Trophoblast cell (in vitro differentiated cells and primary cell): Measurements from ENCODE around the gene VSIR.

ENCODE experiments used
- DNase-seq, 2 donors: peaks; one replicate each; pipeline ENCODE4 v3.0.0-alpha.2; 2016
- H2AFZ ChIP-seq: 2 replicates; pipeline ENCODE4 v1.6.1; 2013; ENCODE audit warnings: low read length, moderate library complexity, mild to moderate bottlenecking; ENCODE audit not compliant: insufficient read depth, poor library complexity
- H2AK5ac ChIP-seq: 2 replicates; pipeline ENCODE4 v1.6.1; 2013; ENCODE audit warnings: mild to moderate bottlenecking, low read length
- H2BK120ac ChIP-seq: 2 replicates; pipeline ENCODE4 v1.6.1; 2013; ENCODE audit warnings: low read length, mild to moderate bottlenecking, moderate library complexity; ENCODE audit not compliant: insufficient read depth, poor library complexity
- H2BK12ac ChIP-seq: 2 replicates; pipeline ENCODE4 v1.6.1; 2013; ENCODE audit warnings: mild to moderate bottlenecking, low read length, moderate library complexity
- H2BK5ac ChIP-seq: 2 replicates; pipeline ENCODE4 v1.6.1; 2013; ENCODE audit warnings: low read length, low read depth, moderate library complexity, mild to moderate bottlenecking; ENCODE audit not compliant: poor library complexity
- H3K14ac ChIP-seq: 2 replicates; pipeline ENCODE4 v1.6.1; 2013; ENCODE audit warnings: mild to moderate bottlenecking, low read length
- H3K18ac ChIP-seq: 2 replicates; pipeline ENCODE4 v1.6.1; 2013; ENCODE audit warnings: mild to moderate bottlenecking, low read length
- H3K23ac ChIP-seq: 2 replicates; pipeline ENCODE4 v1.6.1; 2013; ENCODE audit warnings: low read length
- H3K27ac ChIP-seq: 2 replicates; pipeline ENCODE4 v1.5.1; 2013; ENCODE audit warnings: low read depth, mild to moderate bottlenecking, inconsistent platforms, low read length, moderate library complexity
- H3K27me3 ChIP-seq: 2 replicates; pipeline ENCODE4 v1.6.1; 2013; ENCODE audit warnings: inconsistent platforms, mild to moderate bottlenecking, low read length, moderate library complexity; ENCODE audit not compliant: insufficient read depth
- H3K36me3 ChIP-seq, 2 experiments: 1 replicate in 1 of 2; 2 replicates in 1 of 2; pipeline ENCODE4 v1.6.1; 2013; ENCODE audit warnings: low read length in 2 of 2, mild to moderate bottlenecking in 2 of 2, moderate library complexity in 1 of 2; ENCODE audit not compliant: insufficient read depth in 2 of 2, control insufficient read depth in 1 of 2
- H3K4ac ChIP-seq: 2 replicates; pipeline ENCODE4 v1.6.1; 2013; ENCODE audit warnings: low read depth, mild to moderate bottlenecking, low read length, moderate library complexity
- H3K4me1 ChIP-seq, 2 experiments: 1 replicate in 1 of 2; 2 replicates in 1 of 2; pipeline ENCODE4 v1.6.1; 2013; ENCODE audit warnings: low read length in 2 of 2, mild to moderate bottlenecking in 2 of 2, moderate library complexity in 1 of 2; ENCODE audit not compliant: insufficient read depth in 2 of 2, control insufficient read depth in 1 of 2
- H3K4me2 ChIP-seq: 2 replicates; pipeline ENCODE4 v1.6.1; 2013; ENCODE audit warnings: inconsistent platforms, mild to moderate bottlenecking, low read length, moderate library complexity
- H3K4me3 ChIP-seq: 2 replicates; pipeline ENCODE4 v1.5.1; 2013; ENCODE audit warnings: mild to moderate bottlenecking, low read depth, low read length, inconsistent platforms
- H3K79me1 ChIP-seq: one replicate; pipeline ENCODE4 v1.6.1; 2013; ENCODE audit warnings: low read length
- H3K79me2 ChIP-seq: 2 replicates; pipeline ENCODE4 v1.6.1; 2013; ENCODE audit warnings: low read length, mild to moderate bottlenecking; ENCODE audit not compliant: control insufficient read depth, insufficient read depth, poor library complexity
- H3K9ac ChIP-seq: 2 replicates; pipeline ENCODE4 v1.6.1; 2013; ENCODE audit warnings: mild to moderate bottlenecking, low read length
- H3K9me3 ChIP-seq: 2 replicates; pipeline ENCODE4 v1.6.1; 2013; ENCODE audit warnings: low read depth, mild to moderate bottlenecking, control low read depth, inconsistent platforms, low read length; ENCODE audit not compliant: insufficient read depth
- H4K12ac ChIP-seq: 2 replicates; pipeline ENCODE4 v1.6.1; 2013; ENCODE audit warnings: low read depth, mild to moderate bottlenecking, low read length, moderate library complexity
- H4K8ac ChIP-seq: 2 replicates; pipeline ENCODE4 v1.6.1; 2013; ENCODE audit warnings: low read depth, mild to moderate bottlenecking, low read length, moderate library complexity
- H4K91ac ChIP-seq: one replicate; pipeline ENCODE4 v1.6.1; 2013; ENCODE audit warnings: low read depth, mild to moderate bottlenecking, low read length, moderate library complexity
- WGBS: extraction: QIAGEN DNeasy Blood & Tissue Kit; methylation state at CpG from one replicate; pipeline ENCODE4 v1.1.7; 2013; ENCODE audit warnings: missing lambda C conversion rate; ENCODE audit not compliant: insufficient read length, insufficient coverage; ENCODE audit errors: extremely low coverage; 5-methylcytosine and 5-hydroxymethylcytosine counted together

VSIR gene

GRCh38 chr10:71751515-71752224 is 21.6 kb downstream of the VSIR start:
- WGBS, result no CpG with 5 or more reads among the region's 14 CpGs

GRCh38 chr10:71750986-71751385 is 22.3 kb downstream of the VSIR start:
- Histone ChIP-seq H3K23ac (no peak overlapping the region), H3K4me1 (peaks cover 6 to 10% of the 10 kb centered on the region in 2 experiments), H4K12ac (no peak overlapping the region), H3K9me3 (peaks cover 2% of the 10 kb centered on the region), H3K14ac (no peak overlapping the region), H4K91ac (no peak overlapping the region), H3K18ac (no peak overlapping the region), H3K9ac (no peak overlapping the region), H2AK5ac (no peak overlapping the region), H2BK12ac (no peak overlapping the region), H3K4me3 (no peak overlapping the region), H4K8ac (no peak overlapping the region), H3K27ac (no peak overlapping the region), H2AFZ (no peak overlapping the region), H2BK120ac (no peak overlapping the region), H3K27me3 (no peaks in the 10 kb centered on the region), H2BK5ac (no peak overlapping the region), H3K79me1 (no peaks in the 10 kb centered on the region), H3K36me3 (no peaks in the 10 kb centered on the region), H3K79me2 (no peaks in the 10 kb centered on the region), H3K4ac (no peak overlapping the region), H3K4me2 (no peak overlapping the region)
- no peak for DNase-seq
- WGBS, result no CpG with 5 or more reads among the region's 5 CpGs

More at GRCh38 chr10:71751515-71752224, 21.6 kb downstream of the VSIR start:
- Histone ChIP-seq H3K27me3 (no peaks in the 10 kb centered on the region), H2AK5ac (no peak overlapping the region), H3K36me3 (no peaks in the 10 kb centered on the region), H4K12ac (no peak overlapping the region), H4K91ac (no peak overlapping the region), H3K14ac (no peak overlapping the region), H3K4me2 (no peak overlapping the region), H3K4me1 (peaks cover 1 to 5% of the 10 kb centered on the region in 2 experiments), H3K9me3 (peaks cover 2% of the 10 kb centered on the region), H3K27ac (no peak overlapping the region), H3K18ac (no peak overlapping the region), H3K23ac (no peak overlapping the region), H3K4ac (no peak overlapping the region), H2AFZ (no peak overlapping the region), H2BK5ac (no peak overlapping the region), H3K4me3 (no peak overlapping the region), H3K9ac (no peak overlapping the region), H2BK120ac (no peak overlapping the region), H2BK12ac (no peak overlapping the region), H3K79me1 (no peaks in the 10 kb centered on the region), H3K79me2 (no peaks in the 10 kb centered on the region), H4K8ac (no peak overlapping the region)
- no peak for DNase-seq

GRCh38 chr10:71750124-71750841 is 23.0 kb downstream of the VSIR start:
- no peak overlapping the region for H3K4me2 ChIP-seq
- H2BK120ac ChIP-seq, result no peak overlapping the region
- H4K91ac ChIP-seq, result no peak overlapping the region
- no peaks in the 10 kb centered on the region for H3K36me3 ChIP-seq
- peaks cover 2% of the 10 kb centered on the region for H3K9me3 ChIP-seq
- H3K27ac ChIP-seq, result no peak overlapping the region
- no peak overlapping the region for H3K9ac ChIP-seq
- no peak overlapping the region for H2BK12ac ChIP-seq
- H3K79me2 ChIP-seq, result no peaks in the 10 kb centered on the region
- H3K4me1 ChIP-seq, result peaks cover 6 to 10% of the 10 kb centered on the region in 2 experiments
- H3K4ac ChIP-seq, result no peak overlapping the region
- H3K79me1 ChIP-seq, result no peaks in the 10 kb centered on the region
- no peak overlapping the region for H3K18ac ChIP-seq
- DNase-seq, result no peak
- H2AK5ac ChIP-seq, result no peak overlapping the region
- no peak overlapping the region for H4K12ac ChIP-seq
- no peaks in the 10 kb centered on the region for H3K27me3 ChIP-seq
- no peak overlapping the region for H2BK5ac ChIP-seq
- H2AFZ ChIP-seq, result no peak overlapping the region
- WGBS, result no CpG with 5 or more reads among the region's 15 CpGs
- H3K23ac ChIP-seq, result no peak overlapping the region
- H3K14ac ChIP-seq, result no peak overlapping the region
- H3K4me3 ChIP-seq, result no peak overlapping the region
- H4K8ac ChIP-seq, result no peak overlapping the region

- no CpG with 5 or more reads among the region's 4 CpGs for WGBS
- H3K4me2 ChIP-seq, result no peak overlapping the region
Measured at GRCh38 chr10:71749396-71749795, 23.9 kb downstream of the VSIR start.

More at GRCh38 chr10:71749396-71749795, 23.9 kb downstream of the VSIR start:
- no peak overlapping the region for H2AFZ ChIP-seq
- no peak overlapping the region for H3K18ac ChIP-seq
- no peak overlapping the region for H4K8ac ChIP-seq
- no peak overlapping the region for H4K12ac ChIP-seq
- DNase-seq, result no peak
- no peak overlapping the region for H2AK5ac ChIP-seq
- no peak overlapping the region for H3K4ac ChIP-seq
- H3K36me3 ChIP-seq, result no peaks in the 10 kb centered on the region
- H3K79me1 ChIP-seq, result no peaks in the 10 kb centered on the region
- H3K79me2 ChIP-seq, result no peaks in the 10 kb centered on the region
- H2BK12ac ChIP-seq, result no peak overlapping the region
- H3K14ac ChIP-seq, result no peak overlapping the region
- H4K91ac ChIP-seq, result no peak overlapping the region
- H2BK120ac ChIP-seq, result no peak overlapping the region
- no peak overlapping the region for H3K9ac ChIP-seq
- H3K27me3 ChIP-seq, result no peaks in the 10 kb centered on the region
- no peak overlapping the region for H2BK5ac ChIP-seq
- H3K4me3 ChIP-seq, result no peak overlapping the region
- no peak overlapping the region for H3K23ac ChIP-seq
- H3K27ac ChIP-seq, result no peak overlapping the region
- no peaks in the 10 kb centered on the region for H3K9me3 ChIP-seq
- peaks cover 6 to 10% of the 10 kb centered on the region in 2 experiments for H3K4me1 ChIP-seq
